A549 (cell line): Measurements from ENCODE around the gene ZBTB39. TPM values are rescaled to one million over a fixed set of nuclear protein-coding genes. Genes with fewer than 3 reads are reported as not detected.
A peak's percentile ranks its signal among the peaks of the same experiment; 100 is the strongest.
"Not testable (repeated sequence)": the region's sequence is repeated elsewhere in the genome, so short reads cannot be mapped to it uniquely, and the experiment has no call there.

ENCODE experiments used
- ATAC-seq, 2 experiments: fragments of 200-7000 bp in 1 of 2; fragments of >200 bp in 1 of 2; cut with Nextera tagmentation in 1 of 2; cut with Tn5 transposase in 1 of 2; 3 replicates each; pipeline versions ENCODE4 v1.8.0 to v1.9.1; 2018 to 2020; ENCODE audit warnings: mild to moderate bottlenecking in 1 of 2, moderate library complexity in 1 of 2
- CTCF ChIA-PET: fragments of 300-600 bp; sonication (Branson Sonifier 250); formaldehyde crosslinking; extraction: SDS; loops from one replicate; lab custom pipeline; 2021; ENCODE audit warnings: antibody characterized with exemption, inconsistent platforms; lab: Yijun Ruan, JAX
- POLR2A ChIA-PET: fragments of 350-600 bp; formaldehyde crosslinking; extraction: SDS; loops from one replicate; lab custom pipeline; 2021; ENCODE audit warnings: antibody characterized with exemption, inconsistent platforms; lab: Yijun Ruan, JAX
- DNase-seq, 2 experiments: peaks; one replicate each; pipeline versions ENCODE4 v3.0.0 to v3.0.0-alpha.2; 2011 to 2016; ENCODE audit warnings: low read depth in 1 of 2, low spot score in 1 of 2
- FAIRE-seq: peaks from 2 replicates; lab custom pipeline; 2011; peaks lifted over from hg19 to GRCh38; lab: Jason Lieb, UNC
- H3K27ac ChIP-seq, 2 experiments: fragments of >200 bp; sonication (Bioruptor Twin); formaldehyde crosslinking; 3 replicates each; pipeline ENCODE4 v1.5.1; 2016 to 2017
- H3K4me1 ChIP-seq: fragments of >200 bp; sonication (Bioruptor Twin); formaldehyde crosslinking; 3 replicates; pipeline ENCODE4 v1.6.1; 2016
- H3K4me2 ChIP-seq: fragments of >200 bp; sonication (Bioruptor Twin); formaldehyde crosslinking; 3 replicates; pipeline ENCODE4 v1.6.1; 2016
- H3K4me3 ChIP-seq: fragments of >200 bp; sonication (Bioruptor Twin); formaldehyde crosslinking; 3 replicates; pipeline ENCODE4 v1.5.1; 2016
- H3K9me3 ChIP-seq: fragments of >200 bp; sonication (Bioruptor Twin); formaldehyde crosslinking; 3 replicates; pipeline ENCODE4 v1.6.1; 2016
- CBX8 ChIP-seq: fragments of 200-600 bp; sonication (generic); IDR thresholded peaks from 2 replicates; pipeline ENCODE4 v1.6.1; 2016
- CHD4 ChIP-seq: fragments of 200-600 bp; sonication (generic); IDR thresholded peaks from 2 replicates; pipeline ENCODE4 v1.6.1; 2016; ENCODE audit warnings: antibody characterized with exemption, mild to moderate bottlenecking, borderline replicate concordance
- FOXS1 ChIP-seq: fragments of 250-450 bp; sonication (Bioruptor Pico); IDR thresholded peaks from 2 replicates; pipeline ENCODE4 v1.5.0; 2020; ENCODE audit warnings: mild to moderate bottlenecking, moderate library complexity
- ZC3H11A ChIP-seq: fragments of 450-650 bp; IDR thresholded peaks from 2 replicates; pipeline ENCODE4 v1.6.1; 2014; ENCODE audit warnings: antibody characterized with exemption, mild to moderate bottlenecking
- WGBS: methylation state at CpG from one replicate; pipeline ENCODE4 v1.1.6; 2017; ENCODE audit errors: missing lambda C conversion rate; 5-methylcytosine and 5-hydroxymethylcytosine counted together
- polyA plus RNA-seq, 4 experiments: library from polyadenylated mRNA; depleted of rRNA in 3 of 4; stranded (reverse); fragments of >200 nt; fragmentation: RNase III in 1 of 4; extraction: RNeasy Plus Mini Kit Qiagen cat#74134 plus additional on column Dnase treatment in 1 of 4; gene quantifications; 2 replicates in 3 of 4; 3 replicates in 1 of 4; pipeline ENCODE4 v1.2.3, GENCODE V29; 2011 to 2017
- TF ChIP-seq, protein P1 (sequence below): fragments of 250-450 bp; sonication (Bioruptor Pico); IDR thresholded peaks from 2 replicates; pipeline ENCODE4 v1.5.0; 2020; ENCODE audit warnings: low read depth, mild to moderate bottlenecking, moderate library complexity
- TF ChIP-seq, protein P2 (sequence below): IDR thresholded peaks from 2 replicates; pipeline ENCODE4 v1.6.1; 2012

The ZBTB39 gene
- polyA plus RNA-seq, 2 of the 4 experiments (the other 2 are of a cell fraction), result 4.7 to 9.5 TPM

DNA sequence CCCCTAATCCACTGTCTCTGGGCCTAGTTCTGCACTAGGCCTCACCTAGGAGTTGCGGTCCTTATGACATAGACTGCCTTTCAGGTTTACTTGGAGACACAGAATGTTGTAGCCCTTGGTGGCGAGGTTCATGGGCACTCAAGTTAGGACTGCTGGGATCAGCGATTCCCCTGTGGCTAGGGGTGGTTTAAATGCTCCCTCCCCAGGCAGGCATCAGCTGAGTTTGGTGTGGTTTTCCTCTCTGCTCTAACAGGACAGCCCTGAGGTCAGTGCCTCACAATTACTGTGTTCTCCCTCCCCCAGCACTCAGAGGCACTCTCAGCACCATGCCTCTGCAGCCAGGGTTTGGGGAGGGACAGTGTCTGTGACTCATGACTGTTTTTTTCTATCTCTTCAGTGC, 26.7 kb downstream of the ZBTB39 start (continued):
- TF ChIP-seq, protein P1, sequence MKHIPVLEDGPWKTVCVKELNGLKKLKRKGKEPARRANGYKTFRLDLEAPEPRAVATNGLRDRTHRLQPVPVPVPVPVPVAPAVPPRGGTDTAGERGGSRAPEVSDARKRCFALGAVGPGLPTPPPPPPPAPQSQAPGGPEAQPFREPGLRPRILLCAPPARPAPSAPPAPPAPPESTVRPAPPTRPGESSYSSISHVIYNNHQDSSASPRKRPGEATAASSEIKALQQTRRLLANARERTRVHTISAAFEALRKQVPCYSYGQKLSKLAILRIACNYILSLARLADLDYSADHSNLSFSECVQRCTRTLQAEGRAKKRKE (CRISPR knock-in tag), result no peak
- TF ChIP-seq ZC3H11A (no peak), FOXS1 (CRISPR knock-in tag) (no peak)

DNA sequence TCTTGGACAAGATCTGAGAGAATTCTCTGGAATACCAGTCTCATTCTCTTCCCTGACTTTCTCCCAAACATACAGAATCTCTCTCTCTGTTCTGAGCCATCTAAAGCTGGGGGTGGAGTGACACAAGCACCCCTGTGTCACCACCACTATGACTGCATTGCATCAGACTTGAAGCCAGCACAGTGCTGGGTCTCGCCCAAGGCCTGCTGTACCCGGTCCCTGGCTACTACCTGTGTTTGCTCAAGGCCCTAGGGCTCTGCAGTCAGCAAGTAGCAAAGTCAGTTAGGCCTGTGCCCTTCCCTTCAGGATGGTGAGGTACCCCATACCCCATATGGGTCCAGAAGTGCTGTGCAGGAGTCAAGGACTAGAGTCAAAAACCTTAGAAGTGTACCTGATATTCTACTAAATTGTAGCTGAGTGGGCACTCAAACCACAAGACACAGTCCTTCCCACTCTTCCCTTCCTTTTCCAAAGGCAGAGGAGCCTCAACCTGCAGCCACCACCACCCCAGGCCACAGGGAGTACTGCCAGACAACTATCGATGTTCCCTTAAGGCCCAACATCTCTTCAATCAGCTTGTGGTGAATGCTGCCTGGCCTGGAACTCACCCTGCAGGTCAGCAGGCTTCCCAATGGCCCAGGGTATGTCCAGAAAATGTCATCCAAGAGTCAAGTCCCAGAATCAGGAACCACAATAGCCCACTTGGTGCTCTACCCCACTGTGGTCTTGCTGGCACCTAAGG, 27.8 kb downstream of the ZBTB39 start:
- H3K27ac ChIP-seq, result no peak overlapping the region
- FAIRE-seq, result no peak
- no peaks in the 10 kb centered on the region for H3K4me1 ChIP-seq
- no peaks in the 10 kb centered on the region for H3K9me3 ChIP-seq
- no peak for DNase-seq
- TF ChIP-seq CHD4, result no peak
- TF ChIP-seq, protein P2, sequence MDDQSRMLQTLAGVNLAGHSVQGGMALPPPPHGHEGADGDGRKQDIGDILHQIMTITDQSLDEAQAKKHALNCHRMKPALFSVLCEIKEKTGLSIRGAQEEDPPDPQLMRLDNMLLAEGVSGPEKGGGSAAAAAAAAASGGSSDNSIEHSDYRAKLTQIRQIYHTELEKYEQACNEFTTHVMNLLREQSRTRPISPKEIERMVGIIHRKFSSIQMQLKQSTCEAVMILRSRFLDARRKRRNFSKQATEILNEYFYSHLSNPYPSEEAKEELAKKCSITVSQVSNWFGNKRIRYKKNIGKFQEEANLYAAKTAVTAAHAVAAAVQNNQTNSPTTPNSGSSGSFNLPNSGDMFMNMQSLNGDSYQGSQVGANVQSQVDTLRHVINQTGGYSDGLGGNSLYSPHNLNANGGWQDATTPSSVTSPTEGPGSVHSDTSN, result no peak
- no peak for TF ChIP-seq CBX8
- no peak overlapping the region for H3K4me2 ChIP-seq
- no peak for ATAC-seq
- ChIA-PET CTCF (interaction anchor here (1.2 to 2.1 kb wide), 2 partner anchors 9 to 139 kb away, joined by 7 read pairs; no protein-coding TSS in a partner anchor), POLR2A (no interaction called here)
- no peak overlapping the region for H3K4me3 ChIP-seq
- 75% methylated on average over 3 of the region's 3 CpGs for WGBS

DNA sequence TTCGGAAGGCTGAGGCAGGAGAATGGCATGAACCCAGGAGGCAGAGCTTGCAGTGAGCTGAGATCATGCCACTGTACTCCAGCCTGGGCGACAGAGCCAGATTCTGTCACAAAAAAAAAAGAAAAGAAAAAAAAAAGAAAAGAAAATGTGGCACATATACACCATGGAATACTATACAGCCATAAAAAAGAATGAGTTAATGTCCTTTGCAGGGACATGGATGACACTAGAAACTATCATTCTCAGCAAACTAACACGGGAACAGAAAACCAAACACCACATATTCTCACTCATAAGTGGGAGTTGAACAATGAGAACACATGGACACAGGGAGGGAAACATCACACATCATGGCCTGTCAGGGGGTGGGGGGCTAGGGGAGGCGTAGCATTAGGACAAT, 29.0 kb downstream of the ZBTB39 start:
- POLR2A ChIA-PET, DNase-seq, H3K4me2 ChIP-seq, CTCF ChIA-PET, H3K4me3 ChIP-seq, H3K9me3 ChIP-seq, FAIRE-seq, ATAC-seq, H3K27ac ChIP-seq, H3K4me1 ChIP-seq: not testable (repeated sequence)
- 30% methylated on average over 4 of the region's 4 CpGs for WGBS

DNA sequence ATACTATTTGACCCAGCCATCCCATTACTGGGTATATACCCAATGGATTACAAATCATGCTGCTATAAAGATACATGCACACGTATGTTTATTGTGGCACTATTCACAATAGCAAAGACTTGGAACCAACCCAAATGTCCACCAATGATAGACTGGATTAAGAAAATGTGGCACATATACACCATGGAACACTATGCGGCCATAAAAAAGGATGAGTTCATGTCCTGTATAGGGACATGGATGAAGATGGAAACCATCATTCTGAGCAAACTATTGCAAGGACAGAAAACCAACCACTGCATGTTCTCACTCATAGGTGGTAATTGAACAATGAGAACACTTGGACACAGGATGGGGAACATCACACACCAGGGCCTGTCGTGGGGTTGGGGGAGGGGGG, 32.1 kb downstream of the ZBTB39 start:
- H3K4me3 ChIP-seq, H3K27ac ChIP-seq, H3K4me1 ChIP-seq, DNase-seq, H3K4me2 ChIP-seq, CTCF ChIA-PET, POLR2A ChIA-PET, H3K9me3 ChIP-seq, FAIRE-seq, ATAC-seq: not testable (repeated sequence)
- 58% methylated on average over 3 of the region's 3 CpGs for WGBS

DNA sequence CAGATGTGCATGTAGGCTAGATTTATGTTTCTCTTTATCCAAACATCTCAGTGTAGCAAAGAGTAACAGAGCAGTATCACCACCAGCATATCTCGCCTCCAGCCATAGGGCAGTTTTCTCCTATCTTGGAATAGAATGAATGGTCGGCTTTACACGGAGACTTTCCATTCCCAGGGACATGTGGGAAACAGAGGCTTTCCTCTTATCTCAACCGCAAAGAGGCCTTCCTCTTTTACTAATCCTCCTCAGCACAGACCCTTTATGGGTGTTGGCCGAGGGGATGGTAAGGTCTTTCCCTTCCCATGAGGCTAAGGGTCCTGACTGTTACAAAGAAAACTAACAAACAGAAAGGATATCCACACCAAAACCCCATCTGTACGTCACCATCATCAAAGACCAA, 37.4 kb downstream of the ZBTB39 start:
- POLR2A ChIA-PET, H3K4me2 ChIP-seq, H3K27ac ChIP-seq, ATAC-seq, H3K4me1 ChIP-seq, H3K4me3 ChIP-seq, FAIRE-seq, H3K9me3 ChIP-seq, DNase-seq: not testable (repeated sequence)
- WGBS, result 80% methylated on average over 6 of the region's 6 CpGs
- CTCF ChIA-PET, result interaction anchor here (1.0 kb wide), 1 partner anchor 19 kb away, joined by 3 read pairs; no protein-coding TSS in a partner anchor

DNA sequence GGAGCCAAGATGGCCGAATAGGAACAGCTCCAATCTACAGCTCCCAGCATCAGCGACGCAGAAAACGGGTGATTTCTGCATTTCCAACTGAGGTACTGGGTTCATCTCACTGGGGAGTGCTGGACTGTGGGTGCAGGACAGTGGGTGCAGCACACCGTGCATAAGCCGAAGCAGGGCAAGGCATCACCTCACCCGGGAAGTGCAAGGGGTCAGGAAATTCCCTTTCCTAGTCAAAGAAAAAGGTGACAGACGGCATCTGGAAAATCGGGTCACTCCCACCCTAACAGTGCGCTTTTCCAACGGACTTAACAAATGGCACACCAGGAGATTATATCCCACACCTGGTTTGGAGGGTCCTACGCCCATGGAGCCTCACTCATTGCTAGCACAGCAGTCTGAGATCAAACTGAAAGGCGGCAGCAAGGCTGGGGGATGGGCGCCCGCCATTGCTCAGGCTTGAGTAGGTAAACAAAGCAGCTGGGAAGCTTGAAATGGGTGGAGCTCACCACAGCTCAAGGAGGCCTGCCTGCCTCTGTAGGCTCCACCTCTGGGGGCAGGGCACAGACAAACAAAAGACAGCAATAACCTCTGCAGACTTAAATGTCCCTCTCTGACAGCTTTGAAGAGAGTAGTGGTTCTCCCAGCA, 40.2 kb downstream of the ZBTB39 start:
- WGBS, result 32% methylated on average over 15 of the region's 15 CpGs
- H3K9me3 ChIP-seq, ATAC-seq, CTCF ChIA-PET, POLR2A ChIA-PET, FAIRE-seq, H3K4me1 ChIP-seq: not testable (repeated sequence)
- H3K4me2 ChIP-seq, result peak overlapping the region; percentile 76
- DNase-seq, result peak in 1 of 2 experiments; percentile 65
- H3K4me3 ChIP-seq, result peak overlapping the region; percentile 36
- H3K27ac ChIP-seq, result peak overlapping the region; percentile 74 to 78
